ENCODE results near the gene KCMF1. TPM values are rescaled to one million over a fixed set of nuclear protein-coding genes. Genes with fewer than 3 reads are reported as not detected.
"Not testable (repeated sequence)": the region's sequence is repeated elsewhere in the genome, so short reads cannot be mapped to it uniquely, and the experiment has no call there.

The KCMF1 gene
- total and polyA plus RNA-seq, 5 experiments from 2014 or later, result 13.3 to 74.8 (median 30.2) TPM

DNA sequence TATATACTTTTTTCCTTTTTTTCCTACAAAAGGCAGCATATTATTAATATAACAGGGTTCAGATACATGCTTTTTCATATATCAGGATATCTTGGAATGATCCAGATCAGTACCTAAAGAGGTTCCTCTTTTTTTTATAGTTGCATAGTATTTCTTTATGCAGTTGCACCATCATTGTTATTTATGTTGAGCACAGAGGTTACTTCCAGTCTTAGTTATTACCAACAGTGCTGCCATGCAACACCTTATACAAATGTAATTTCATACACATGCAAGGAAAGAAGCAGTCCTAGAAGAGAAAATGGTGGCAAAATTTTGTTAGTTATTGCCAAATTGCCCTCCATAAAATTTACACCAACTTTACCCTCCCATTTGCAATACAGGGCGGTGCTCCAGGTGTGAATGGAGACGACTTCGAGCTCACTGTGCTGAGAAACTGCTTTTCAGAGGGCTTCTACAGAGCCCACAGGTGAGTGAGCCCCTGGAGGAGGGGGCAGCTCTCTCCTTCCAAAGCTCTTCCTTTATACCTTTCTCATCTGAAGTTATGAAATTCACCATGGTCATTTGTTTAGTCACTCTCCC, 30.0 kb upstream of the KCMF1 start:
- no peak for ATAC-seq
- POLR2A ChIA-PET, result interaction anchor here (0.6 to 3.8 kb wide), 7 partner anchors 9 to 35 kb away, joined by 3 to 39 read pairs (median 3); partner anchors contain the start of genes KCMF1 and TMSB10
- no peaks in the 10 kb centered on the region for H3K27me3 Mint-ChIP-seq
- peaks cover 20 to 69% (median 39%) of the 10 kb centered on the region in 4 donors for H3K4me1 Mint-ChIP-seq
- H3K9me3 Mint-ChIP-seq, result no peaks in the 10 kb centered on the region
- H3K36me3 Mint-ChIP-seq, result no peaks in the 10 kb centered on the region
- H3K27ac Mint-ChIP-seq, result peak overlapping the region in 5 of 10 donors; percentile 43 to 99 (median 52)
- no peak overlapping the region for H3K4me3 Mint-ChIP-seq
- DNase-seq, result no peak

DNA sequence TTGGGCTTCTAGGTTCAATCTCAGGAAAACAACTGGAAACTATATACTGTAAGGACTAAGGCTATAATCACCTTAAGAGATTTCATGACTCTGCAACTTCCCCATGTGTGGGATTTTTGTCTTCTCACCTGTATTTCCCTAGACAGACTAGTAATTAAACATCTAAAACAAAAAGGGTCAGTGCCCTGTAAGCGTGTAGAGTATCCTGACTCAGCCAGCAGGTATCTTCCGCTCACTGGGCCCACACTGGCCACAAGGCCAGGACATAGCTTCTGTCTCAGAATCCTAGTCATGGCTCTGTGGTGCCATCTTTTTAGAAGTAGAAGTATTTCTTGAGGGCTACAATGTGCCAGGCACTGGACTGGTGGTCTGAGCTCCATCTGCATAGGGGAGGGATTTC, 28.8 kb upstream of the KCMF1 start:
- no peak overlapping the region for H3K4me3 Mint-ChIP-seq
- no peak for ATAC-seq
- no peaks in the 10 kb centered on the region for H3K27me3 Mint-ChIP-seq
- peak overlapping the region in 4 of 10 donors; percentile 21 to 99 (median 34) for H3K27ac Mint-ChIP-seq
- DNase-seq, result no peak
- peaks cover 26 to 69% (median 45%) of the 10 kb centered on the region in 4 donors for H3K4me1 Mint-ChIP-seq
- no peaks in the 10 kb centered on the region for H3K36me3 Mint-ChIP-seq
- H3K9me3 Mint-ChIP-seq, result no peaks in the 10 kb centered on the region
- POLR2A ChIA-PET, result interaction anchor here (1.1 to 3.8 kb wide), 3 partner anchors 10 to 28 kb away, joined by 3 to 39 read pairs (median 3); partner anchors contain the start of gene KCMF1

DNA sequence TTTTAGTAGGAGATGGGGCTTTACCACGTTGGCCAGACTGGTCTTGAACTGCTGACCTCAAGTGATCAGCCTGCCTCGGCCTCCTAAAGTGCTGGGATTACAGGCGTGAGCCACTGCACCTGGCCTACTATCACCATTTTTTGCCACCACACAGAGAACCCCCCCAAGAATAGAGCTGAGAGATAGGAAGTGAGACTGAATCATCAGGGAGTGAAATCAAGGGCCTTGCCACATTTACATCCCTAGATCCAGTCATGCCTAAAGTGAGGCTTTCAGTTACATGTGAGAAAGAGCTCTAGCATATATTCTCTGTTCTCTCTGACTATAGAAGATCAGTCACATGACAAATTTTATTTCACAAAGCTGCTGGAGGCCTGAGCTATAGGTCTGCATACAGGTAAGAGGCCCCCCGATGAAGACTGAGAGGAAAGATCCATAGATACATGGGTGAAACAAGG, 28.0 kb upstream of the KCMF1 start:
- Mint-ChIP-seq H3K9me3 (no peaks in the 10 kb centered on the region), H3K4me3 (no peak overlapping the region), H3K27me3 (no peaks in the 10 kb centered on the region), H3K4me1 (peaks cover 26 to 69% (median 45%) of the 10 kb centered on the region in 4 donors), H3K27ac (peak overlapping the region in 4 of 10 donors; percentile 13 to 83 (median 35)), H3K36me3 (no peaks in the 10 kb centered on the region)
- POLR2A ChIA-PET, result interaction anchor here (1.9 kb wide), 1 partner anchor 28 kb away, joined by 7 read pairs; the partner anchor contains the start of gene KCMF1
- ATAC-seq (no peak), DNase-seq (no peak)

DNA sequence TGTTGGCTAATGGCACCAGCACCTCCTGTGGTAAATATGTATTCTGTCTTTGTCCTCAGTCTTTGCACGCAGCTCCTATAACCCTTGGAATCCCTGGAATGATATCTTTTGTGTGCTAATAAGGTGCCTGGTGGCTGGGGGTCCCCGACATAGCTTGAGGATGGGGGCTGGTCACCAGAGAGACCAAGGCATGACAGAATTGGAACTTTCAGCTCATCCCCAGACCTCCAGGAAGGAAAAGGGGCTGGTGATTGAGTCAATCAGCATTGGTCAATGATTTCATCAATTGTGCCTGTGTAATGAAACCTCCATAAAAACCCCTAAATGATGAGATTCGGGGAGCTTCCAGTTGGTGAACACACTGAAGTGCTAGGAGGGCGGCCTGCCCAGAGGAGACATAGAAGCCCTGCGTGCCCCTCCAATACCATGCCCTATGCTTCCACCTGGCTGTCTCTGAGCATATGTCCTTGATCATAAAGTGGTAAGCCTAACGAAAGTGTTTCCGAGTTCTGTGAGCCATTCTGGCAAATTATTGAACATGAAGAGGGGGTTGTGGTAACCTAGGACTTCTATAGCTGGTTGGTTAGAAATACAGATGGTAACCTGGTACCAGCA, 26.6 kb upstream of the KCMF1 start:
- Mint-ChIP-seq H3K36me3 (no peaks in the 10 kb centered on the region), H3K9me3 (no peaks in the 10 kb centered on the region), H3K27me3 (no peaks in the 10 kb centered on the region), H3K4me3 (peak overlapping the region in 2 of 10 donors; percentile 16 to 34), H3K27ac (peak overlapping the region; percentile 16 to 87 (median 76)), H3K4me1 (peaks cover 23 to 55% (median 36%) of the 10 kb centered on the region in 4 donors)
- no peak for ATAC-seq
- DNase-seq, result no peak
- POLR2A ChIA-PET, result interaction anchor here (0.7 to 3.8 kb wide), 5 partner anchors 9 to 50 kb away, joined by 3 to 31 read pairs (median 4); partner anchors contain the start of gene KCMF1

DNA sequence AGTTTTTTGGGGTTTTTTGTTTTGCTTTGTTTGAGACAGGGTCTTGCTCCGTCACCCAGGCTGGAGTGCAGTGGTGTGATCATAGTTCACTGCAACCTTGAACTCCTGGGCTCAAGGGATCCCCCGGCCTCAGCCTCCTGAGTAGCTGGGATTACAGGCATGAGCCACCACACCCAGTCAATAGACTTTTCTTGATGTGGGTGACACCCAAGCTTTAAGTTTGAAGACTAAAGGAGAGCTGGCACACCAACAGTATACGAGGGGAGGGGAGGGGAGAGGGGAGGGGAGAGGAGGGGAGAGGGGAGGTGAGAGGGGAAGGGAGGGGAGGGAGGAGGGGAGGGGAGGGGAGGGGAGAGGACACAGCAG, 25.1 kb upstream of the KCMF1 start:
- Mint-ChIP-seq H3K4me3 (peak overlapping the region in 8 of 10 donors; percentile 53 to 80 (median 71)), H3K4me1 (peaks cover 20 to 42% (median 32%) of the 10 kb centered on the region in 4 donors), H3K27ac (peak overlapping the region; percentile 37 to 95 (median 87))
- peak in 4 of 10 donors; percentile 7 to 66 (median 20) for DNase-seq
- POLR2A ChIA-PET, result interaction anchor here (0.6 to 3.8 kb wide), 13 partner anchors 8 to 372 kb away, joined by 3 to 36 read pairs (median 4); partner anchors contain the start of gene KCMF1
- not testable (repeated sequence) for H3K36me3 Mint-ChIP-seq, H3K27me3 Mint-ChIP-seq, H3K9me3 Mint-ChIP-seq
- peak; percentile 40 to 56 for ATAC-seq

DNA sequence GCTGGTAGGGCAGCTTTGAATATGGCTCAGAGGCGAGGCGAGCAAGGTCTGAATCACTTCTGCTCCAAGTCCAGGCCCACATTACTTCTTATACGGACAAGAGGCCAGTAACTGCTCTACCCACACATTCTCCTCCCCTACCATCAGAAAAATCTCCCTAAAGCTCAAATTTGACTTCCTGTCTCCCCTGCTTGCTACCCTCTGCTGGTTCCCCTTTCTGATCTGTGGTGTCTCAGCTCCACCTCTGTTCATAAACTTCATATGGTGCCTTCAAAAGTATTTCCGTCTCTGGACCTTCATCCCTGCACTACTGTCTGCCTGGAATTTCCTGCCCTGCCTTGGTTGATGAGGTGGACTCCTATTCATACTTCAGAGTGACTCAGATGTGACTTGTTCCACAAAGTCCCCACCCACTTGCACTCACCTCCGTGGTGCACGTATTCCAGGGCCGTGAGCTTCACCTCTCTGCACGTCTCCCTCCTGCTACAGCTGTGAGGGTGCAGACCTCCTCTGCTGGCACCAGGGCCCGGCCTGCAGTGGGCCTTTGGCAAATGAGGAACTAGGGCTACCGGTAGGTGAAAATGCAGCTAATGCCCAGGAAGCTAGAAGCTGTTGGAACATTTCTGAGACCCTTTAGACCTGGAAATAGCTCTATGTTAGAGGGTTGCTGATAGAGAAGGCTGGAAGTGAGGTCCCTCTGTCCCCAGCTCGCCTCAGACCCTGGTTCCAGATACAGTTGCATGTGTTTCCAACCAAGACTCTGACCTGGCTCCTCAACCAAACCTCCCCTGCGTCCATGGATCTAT, 24.6 kb upstream of the KCMF1 start:
- no peaks in the 10 kb centered on the region for H3K27me3 Mint-ChIP-seq
- peak overlapping the region; percentile 66 to 95 (median 88) for H3K27ac Mint-ChIP-seq
- H3K36me3 Mint-ChIP-seq, result no peaks in the 10 kb centered on the region
- no peaks in the 10 kb centered on the region for H3K9me3 Mint-ChIP-seq
- POLR2A ChIA-PET, result interaction anchor here (0.5 to 3.8 kb wide), 18 partner anchors 8 to 420 kb away, joined by 3 to 36 read pairs (median 4); partner anchors contain the start of genes KCMF1 and TMSB10
- peaks cover 20 to 41% (median 33%) of the 10 kb centered on the region in 4 donors for H3K4me1 Mint-ChIP-seq
- peak overlapping the region; percentile 62 to 82 (median 74) for H3K4me3 Mint-ChIP-seq
- DNase-seq, result peak in 9 of 10 donors; percentile 16 to 64 (median 32)
- ATAC-seq, result peak; percentile 85 to 87

DNA sequence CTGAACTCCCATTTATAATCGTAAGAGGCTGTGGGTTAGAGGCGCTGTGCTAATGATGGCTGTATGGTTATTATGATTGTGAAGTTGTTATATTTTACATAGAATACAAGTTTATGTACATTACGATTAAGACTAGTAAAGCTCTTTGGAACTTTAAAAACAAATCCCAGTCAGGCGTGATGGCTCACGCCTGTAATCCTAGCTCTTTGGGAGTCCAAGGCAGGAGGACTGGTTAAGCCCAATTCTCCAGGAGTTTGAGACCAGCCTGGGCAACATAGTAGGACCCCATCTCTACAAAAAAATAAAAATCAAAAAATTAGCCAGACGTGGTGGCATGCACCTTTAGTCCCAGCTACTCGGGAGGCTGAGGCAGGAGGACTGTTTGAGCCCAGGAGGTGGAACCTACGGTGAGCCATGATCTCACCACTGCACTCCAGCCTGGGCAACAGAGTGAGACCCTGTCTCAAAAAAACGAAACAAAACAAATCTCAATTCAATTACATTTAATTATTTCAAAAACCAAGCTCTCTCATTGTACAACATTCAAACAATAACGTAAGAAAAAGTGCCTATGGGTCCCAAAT, 23.9 kb upstream of the KCMF1 start:
- Mint-ChIP-seq H3K36me3 (no peaks in the 10 kb centered on the region), H3K9me3 (no peaks in the 10 kb centered on the region), H3K4me3 (peak overlapping the region in 9 of 10 donors; percentile 62 to 82 (median 74)), H3K27ac (peak overlapping the region in 9 of 10 donors; percentile 66 to 95 (median 87)), H3K4me1 (peaks cover 20 to 39% (median 33%) of the 10 kb centered on the region in 4 donors), H3K27me3 (no peaks in the 10 kb centered on the region)
- ATAC-seq (no peak), DNase-seq (no peak)
- POLR2A ChIA-PET, result interaction anchor here (0.9 to 3.8 kb wide), 10 partner anchors 12 to 421 kb away, joined by 3 to 36 read pairs (median 5); partner anchors contain the start of genes KCMF1 and TMSB10

DNA sequence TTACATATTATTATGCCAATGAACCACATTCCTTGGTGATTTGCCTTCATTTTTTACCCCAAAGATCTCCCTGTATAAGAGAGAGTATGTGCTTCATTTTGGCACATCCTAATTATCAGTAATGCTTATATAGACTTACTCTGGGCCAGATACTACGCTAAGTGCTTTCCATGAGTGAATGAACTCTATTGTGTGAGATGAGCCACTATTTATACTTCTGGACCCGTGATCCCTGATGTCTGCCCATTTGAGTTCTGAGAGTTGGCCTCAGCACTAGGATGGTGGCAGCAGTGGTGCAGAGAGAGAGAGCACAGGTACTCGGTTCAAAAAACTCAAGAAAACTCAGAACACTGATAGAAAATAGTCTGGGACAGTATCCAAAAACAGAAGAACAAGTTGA, 17.4 kb upstream of the KCMF1 start:
- POLR2A ChIA-PET, result interaction anchor here (0.6 to 1.7 kb wide), 3 partner anchors 7 to 16 kb away, joined by 4 to 5 read pairs (median 4); no protein-coding TSS in a partner anchor
- Mint-ChIP-seq H3K4me1 (peaks cover 4 to 15% (median 7%) of the 10 kb centered on the region in 4 donors), H3K9me3 (no peaks in the 10 kb centered on the region), H3K27ac (peak overlapping the region in 3 of 10 donors; percentile 19 to 47 (median 34)), H3K4me3 (no peak overlapping the region), H3K27me3 (no peaks in the 10 kb centered on the region), H3K36me3 (peaks cover 0 to 3% (median 3%) of the 10 kb centered on the region in 3 donors)
- DNase-seq (no peak), ATAC-seq (no peak)

DNA sequence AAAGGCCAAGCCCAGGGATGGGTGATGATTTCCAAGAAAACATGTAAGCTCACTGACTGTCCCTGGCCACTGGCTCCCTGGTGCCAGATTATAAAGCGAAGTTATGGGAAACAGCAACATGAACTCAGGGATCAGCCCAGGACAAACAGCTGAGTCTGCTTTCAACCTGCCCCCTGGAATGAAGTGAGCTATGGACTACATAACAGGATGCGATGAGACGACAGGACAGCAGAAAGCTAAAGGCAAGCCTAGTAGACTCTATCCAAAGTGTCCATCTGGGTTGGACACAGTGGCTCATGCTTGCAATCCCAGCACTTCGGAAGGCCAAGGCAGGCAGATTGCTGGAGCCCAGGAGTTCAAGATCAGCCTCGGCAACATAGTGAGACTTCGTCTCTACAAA, 16.6 kb upstream of the KCMF1 start:
- no peak overlapping the region for H3K4me3 Mint-ChIP-seq
- no peaks in the 10 kb centered on the region for H3K27me3 Mint-ChIP-seq
- no peak for ATAC-seq
- H3K27ac Mint-ChIP-seq, result peak overlapping the region in 3 of 10 donors; percentile 14 to 55 (median 47)
- H3K4me1 Mint-ChIP-seq, result peaks cover 4 to 15% (median 8%) of the 10 kb centered on the region in 4 donors
- POLR2A ChIA-PET, result interaction anchor here (0.7 to 1.7 kb wide), 5 partner anchors 8 to 61 kb away, joined by 3 to 5 read pairs (median 4); no protein-coding TSS in a partner anchor
- H3K36me3 Mint-ChIP-seq, result peaks cover 0 to 3% (median 3%) of the 10 kb centered on the region in 3 donors
- no peak for DNase-seq
- H3K9me3 Mint-ChIP-seq, result no peaks in the 10 kb centered on the region

DNA sequence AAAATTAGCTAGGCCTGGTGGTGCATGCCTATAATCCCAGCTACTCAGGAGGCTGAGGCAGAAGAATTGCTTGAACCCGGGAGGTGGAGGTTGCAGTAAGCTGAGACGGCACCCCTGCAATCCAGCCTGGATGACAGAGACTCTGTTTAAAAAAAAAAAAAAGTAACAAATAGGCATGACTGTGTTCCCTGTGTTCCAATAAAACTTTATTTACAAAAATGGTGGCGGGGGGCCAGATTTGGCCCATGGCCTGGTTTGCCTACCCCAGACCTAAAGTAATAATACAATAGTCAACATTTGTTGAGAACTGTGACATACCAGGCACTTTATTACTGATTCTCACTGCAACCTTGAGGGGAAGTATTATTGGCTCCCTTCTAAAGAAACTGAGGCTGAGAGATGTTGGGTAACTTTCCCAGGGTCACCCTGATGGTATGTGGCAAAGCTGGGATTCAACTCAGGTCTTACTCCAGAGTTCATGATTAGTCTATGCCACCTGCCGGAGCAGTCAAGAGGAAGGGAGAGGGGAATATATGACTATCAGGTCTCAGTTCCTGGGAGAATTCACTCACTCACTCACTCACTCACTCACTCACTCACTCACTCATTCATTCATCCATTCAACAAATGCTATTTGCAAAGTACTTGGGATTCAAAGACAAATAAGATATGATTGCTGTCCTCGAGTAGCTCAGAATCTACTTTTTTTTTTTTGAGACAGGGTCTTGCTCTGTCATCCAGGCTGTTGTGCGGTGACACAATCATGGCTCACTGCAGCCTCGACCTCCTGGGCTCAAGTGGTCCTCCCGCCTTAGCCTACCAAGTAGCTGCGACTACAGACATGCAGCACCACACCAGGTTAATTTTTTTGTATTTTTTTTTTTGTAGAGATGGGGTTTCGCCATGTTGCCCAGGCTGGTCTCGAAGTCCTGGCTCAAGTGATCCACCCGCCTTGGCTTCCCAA, 14.3 kb upstream of the KCMF1 start:
- no peak for ATAC-seq
- POLR2A ChIA-PET, result interaction anchor here (0.6 to 1.7 kb wide), 7 partner anchors 11 to 289 kb away, joined by 3 to 8 read pairs (median 3); no protein-coding TSS in a partner anchor
- no peak overlapping the region for H3K4me3 Mint-ChIP-seq
- peak overlapping the region in 6 of 10 donors; percentile 6 to 80 (median 56) for H3K27ac Mint-ChIP-seq
- peaks cover 0 to 21% (median 7%) of the 10 kb centered on the region in 4 donors for H3K4me1 Mint-ChIP-seq
- H3K36me3 Mint-ChIP-seq, result peaks cover 0 to 11% (median 3%) of the 10 kb centered on the region in 3 donors
- no peak for DNase-seq
- no peaks in the 10 kb centered on the region for H3K27me3 Mint-ChIP-seq
- H3K9me3 Mint-ChIP-seq, result no peaks in the 10 kb centered on the region

DNA sequence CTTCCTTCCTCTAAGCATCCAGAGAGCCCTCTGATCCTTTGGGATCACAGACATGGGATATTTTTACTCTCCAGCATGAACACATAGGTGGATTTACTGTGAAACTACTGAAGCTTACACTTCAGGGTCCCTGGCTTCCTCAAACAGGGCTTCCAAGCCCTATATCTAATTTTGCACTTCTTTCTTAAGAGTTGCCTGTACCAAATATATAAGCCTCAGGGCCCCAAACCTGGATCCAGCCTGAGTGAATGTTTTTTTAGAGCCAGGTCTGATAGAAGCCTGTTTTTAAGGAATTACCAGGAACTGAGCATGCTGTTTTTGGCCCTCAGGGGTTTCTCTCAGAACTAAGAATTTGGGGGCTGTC, 13.2 kb upstream of the KCMF1 start:
- no peaks in the 10 kb centered on the region for H3K27me3 Mint-ChIP-seq
- H3K36me3 Mint-ChIP-seq, result peaks cover 0 to 17% (median 3%) of the 10 kb centered on the region in 3 donors
- H3K4me1 Mint-ChIP-seq, result peaks cover under 1 to 28% (median 10%) of the 10 kb centered on the region in 4 donors
- H3K27ac Mint-ChIP-seq, result peak overlapping the region in 7 of 10 donors; percentile 18 to 85 (median 52)
- DNase-seq, result no peak
- no peaks in the 10 kb centered on the region for H3K9me3 Mint-ChIP-seq
- no peak overlapping the region for H3K4me3 Mint-ChIP-seq
- ATAC-seq, result no peak
- POLR2A ChIA-PET, result interaction anchor here (1.6 to 1.7 kb wide), 2 partner anchors 16 to 18 kb away, joined by 3 to 5 read pairs; no protein-coding TSS in a partner anchor

Data from naive thymus-derived CD8-positive, alpha-beta T cell (primary cell).